Glomerular visceral epithelial cell (primary cell): ENCODE results near the gene SMAD3.

Experiments used
- DNase-seq: peaks from one replicate; pipeline ENCODE4 v3.0.0-alpha.2; 2016; ENCODE audit errors: extremely low spot score

The SMAD3 gene

GRCh38 chr15:67036775-67037555 lies 28.4 kb upstream of the SMAD3 start:
- no peak for DNase-seq

GRCh38 chr15:67037694-67038093 lies 27.7 kb upstream of the SMAD3 start:
- DNase-seq, result no peak

GRCh38 chr15:67038736-67039135 lies 26.7 kb upstream of the SMAD3 start:
- DNase-seq, result no peak

DNA sequence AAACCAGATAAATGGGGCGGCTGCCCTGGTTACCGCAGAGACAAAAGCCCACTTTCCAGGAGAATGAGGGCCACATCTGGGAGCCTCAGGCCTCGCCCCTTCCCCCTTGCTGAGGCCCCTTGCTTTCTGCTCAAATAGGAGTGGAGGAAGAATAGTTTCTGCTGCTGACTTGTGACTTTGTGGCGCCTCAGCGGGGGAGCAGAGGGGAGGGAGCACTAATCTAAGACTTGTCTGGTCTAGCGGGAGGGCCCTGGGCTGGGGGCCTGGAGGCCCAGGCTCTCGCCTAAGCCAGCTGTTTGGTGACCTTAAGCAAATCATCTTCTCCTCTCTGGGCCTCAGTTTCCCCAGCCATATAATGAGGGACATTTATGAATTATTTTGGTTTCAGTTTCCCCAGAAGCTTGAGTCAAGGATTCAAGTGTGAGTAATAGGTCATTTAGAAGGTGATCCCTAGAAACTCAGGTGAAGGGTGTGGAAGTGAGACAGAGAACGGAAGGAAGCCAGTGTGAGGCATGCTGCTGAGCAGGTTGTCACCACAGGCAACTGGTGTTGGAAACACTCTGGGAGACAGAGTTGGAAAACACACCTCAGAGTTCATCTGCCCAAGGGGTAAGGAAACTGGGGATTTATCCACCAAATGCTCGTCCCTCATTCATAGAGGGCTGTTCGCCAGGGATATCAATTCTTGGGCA lies 25.9 kb upstream of the SMAD3 start:
- no peak for DNase-seq

DNA sequence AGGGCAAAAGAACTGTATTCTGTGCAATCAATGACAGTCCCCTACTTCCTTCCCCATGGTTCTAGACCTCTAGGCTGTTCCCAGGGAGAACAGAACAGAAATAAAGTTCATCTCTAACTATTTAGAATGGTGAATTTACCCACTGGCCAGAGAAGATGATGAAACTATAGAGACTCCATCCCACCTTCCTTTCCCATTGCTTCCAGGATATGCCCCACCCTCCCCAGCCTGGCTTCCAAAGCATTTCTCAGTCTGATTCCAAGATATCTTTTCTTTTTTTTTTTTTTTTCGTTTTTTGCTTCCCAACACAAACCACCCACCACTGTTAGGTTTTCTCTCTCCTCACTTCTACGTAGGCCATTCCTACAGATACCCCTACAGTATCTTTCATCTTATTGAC lies 25.1 kb upstream of the SMAD3 start:
- DNase-seq, result no peak

DNA sequence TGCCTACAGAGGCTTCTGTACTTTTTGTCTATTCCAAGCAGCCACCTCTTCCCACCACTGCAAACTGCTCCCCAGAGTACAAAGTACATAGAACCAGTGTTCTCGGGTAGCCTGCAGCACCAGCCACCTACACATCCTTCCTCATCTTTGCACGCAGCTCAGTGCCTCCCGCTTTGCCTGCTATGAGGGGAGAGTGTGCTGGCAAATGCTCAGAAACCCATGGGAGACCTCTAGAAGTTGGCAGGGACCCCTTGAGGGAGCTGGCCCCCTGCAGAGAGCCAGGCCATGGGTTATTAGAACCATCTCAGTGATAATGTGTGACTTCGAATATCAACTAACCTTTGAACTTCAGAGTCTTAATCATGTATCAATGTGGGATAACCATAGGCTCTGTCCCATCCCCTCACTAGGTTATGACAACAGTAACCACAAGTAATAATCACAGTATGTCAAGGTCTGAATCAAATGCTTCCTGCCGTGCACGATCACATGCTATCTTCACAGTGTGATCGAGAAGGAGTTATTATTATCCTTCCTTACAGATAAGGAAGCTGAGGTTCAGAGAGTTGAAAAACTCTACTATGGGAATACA lies 22.8 kb upstream of the SMAD3 start:
- peak; percentile 26 for DNase-seq

DNA sequence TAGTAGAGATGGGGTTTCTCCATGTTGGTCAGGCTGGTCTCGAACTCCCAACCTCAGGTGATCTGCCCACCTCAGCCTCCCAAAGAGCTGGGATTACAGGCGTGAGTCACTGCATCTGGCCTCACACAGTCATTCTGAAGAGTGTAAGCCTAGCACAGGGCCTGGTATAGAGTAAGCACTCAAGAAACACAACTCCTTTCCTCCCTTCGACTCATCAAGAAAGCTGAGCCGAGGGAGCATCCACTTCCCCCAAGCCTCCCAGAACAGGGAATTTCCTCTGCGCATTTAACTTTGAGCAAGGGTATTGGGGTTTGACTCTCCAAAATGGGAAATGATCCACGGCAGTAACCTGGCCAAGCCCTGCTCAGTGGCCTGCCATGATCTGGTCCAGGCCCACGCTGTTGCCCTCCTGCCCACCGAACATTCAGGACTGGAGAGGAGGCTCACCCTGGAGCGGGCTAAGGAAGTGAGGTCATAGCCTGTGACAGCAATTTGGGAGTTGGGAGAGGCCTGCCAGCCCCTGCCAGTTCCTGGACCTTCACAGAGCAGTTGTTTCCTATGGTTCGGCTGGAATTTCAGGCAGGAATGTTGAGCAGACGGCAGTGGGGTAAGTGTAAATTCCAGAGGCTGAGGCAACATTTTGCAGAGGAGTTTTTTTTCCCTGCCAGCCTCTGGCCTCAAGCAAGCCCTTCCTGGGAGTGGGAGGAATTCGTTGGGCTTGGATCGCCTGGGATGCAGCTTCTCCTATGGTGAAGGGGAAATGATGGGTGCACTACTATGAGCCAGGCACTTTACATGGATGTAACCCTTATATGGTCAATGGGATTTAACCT lies 21.2 kb upstream of the SMAD3 start:
- DNase-seq, result peak; percentile 92

DNA sequence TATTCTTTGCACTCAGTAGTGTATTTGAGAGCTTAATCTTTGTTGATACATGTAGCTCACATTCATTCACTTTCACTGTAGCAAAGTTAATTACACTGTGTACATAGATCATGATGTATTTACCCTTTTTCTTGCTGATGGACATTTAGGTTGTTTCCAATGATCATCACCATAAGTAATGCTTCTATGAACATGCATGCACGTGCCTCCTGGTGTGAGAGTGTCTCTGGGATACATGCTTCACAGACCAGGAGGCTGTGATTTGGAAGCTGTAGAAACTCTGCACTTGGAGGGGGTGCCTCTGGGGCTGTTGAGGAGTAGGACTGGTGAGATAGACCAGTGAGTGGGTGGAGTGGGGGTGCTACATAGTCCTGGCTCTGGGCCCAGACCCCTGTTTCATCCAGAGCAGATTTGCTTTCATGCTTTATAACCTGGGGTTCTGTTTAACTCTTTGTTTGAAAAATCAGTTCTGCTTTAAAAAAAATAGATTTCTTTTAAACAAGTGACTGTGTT lies 18.2 kb upstream of the SMAD3 start:
- DNase-seq, result no peak

GRCh38 chr15:67048281-67049279 lies 16.8 kb upstream of the SMAD3 start:
- peak; percentile 90 for DNase-seq

- peak; percentile 92 for DNase-seq
These were observed 15.9 kb upstream of the SMAD3 start for GRCh38 chr15:67049351-67050044.

- peak; percentile 58 for DNase-seq
These were observed 15.3 kb upstream of the SMAD3 start for GRCh38 chr15:67050062-67050461.

DNA sequence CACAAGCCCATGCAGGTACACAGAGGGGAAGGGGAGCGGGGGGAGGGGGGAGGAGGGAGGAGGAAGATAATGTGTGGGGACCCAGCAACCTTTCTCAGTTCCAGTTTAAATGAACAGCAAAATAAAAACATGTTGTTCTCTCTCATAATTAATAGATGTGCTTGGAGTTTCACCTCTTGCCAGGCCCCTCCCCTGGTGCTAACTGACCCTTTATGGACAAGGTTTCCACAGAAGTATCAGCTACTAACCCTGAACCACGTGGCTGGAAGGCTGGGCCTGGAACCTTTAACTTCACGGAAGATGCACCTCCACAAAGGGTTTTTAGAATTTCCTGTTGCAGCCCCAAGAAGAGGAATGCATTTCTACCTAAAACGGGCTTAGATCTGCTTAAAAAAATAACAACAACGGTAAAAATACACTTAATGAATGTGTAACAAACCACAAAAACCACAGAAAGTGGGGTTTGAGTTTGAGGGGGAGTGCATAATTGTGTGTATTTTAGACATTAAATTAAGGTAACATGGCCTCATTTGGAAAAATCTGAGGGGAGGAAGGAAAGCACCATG lies 14.8 kb upstream of the SMAD3 start:
- no peak for DNase-seq

DNA sequence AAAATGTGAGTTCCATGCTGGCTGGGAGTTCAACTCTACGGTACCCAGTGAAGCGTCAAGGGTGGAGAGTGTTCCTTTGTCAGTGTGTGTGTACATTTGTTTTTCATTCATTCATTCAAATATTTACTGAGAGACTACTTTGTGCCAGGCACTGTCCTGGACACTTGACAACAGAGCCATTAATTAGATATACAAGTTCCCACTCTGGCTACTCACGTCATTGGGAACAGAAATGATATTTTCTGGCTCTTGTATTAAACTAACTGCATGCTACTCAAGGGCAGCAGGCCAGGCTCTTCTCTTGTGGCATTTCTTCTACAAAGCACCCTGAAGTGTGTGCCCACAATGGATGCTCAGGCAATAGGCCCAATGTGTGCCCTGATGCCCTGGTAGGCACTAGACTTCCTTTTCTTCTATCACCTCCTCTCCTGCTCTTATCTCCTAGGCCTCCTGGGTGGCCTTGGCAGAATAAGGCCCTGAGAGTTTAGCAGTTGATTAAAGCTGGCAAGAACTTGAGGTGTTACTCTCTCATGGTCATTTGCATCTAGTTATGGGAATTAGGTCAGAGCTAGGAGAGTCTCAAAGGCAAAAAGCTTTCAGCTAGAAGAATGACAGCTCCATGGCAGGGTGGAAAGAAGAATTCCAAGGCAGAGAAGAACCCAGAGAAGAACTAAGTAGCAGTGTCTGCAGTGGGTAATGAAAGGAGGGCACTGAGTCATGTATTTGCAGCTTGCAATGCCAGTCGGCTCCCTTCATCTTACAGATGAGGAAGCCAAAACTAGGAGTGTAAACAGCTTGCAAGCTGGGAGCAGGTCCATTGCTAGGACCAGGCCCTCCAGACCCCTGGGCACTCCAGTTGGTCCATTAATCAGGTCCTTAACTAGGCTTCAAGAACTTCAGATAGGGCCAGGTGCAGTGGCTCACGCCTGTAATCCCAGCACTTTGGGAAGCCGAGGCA lies 14.0 kb upstream of the SMAD3 start:
- no peak for DNase-seq

DNA sequence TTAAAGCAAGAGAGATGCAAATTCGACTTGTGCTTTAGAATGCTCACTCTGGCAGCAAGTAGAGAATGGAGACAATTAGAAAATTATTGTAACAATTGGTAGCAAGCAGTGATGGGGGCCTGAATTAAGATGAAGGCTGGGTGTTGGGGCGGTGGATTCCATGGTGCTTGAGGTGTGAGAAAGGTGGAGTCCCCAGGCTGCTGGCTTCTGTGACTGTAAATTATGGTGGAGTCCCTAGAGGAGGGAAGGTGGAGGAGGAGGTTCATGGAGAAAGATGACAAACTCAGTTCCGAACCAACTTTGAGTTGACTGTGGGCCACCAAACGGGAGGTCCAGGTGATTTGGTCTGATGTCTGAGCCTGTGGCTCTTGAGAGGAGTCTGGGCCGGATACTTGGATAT lies 10.7 kb upstream of the SMAD3 start:
- no peak for DNase-seq

GRCh38 chr15:67059127-67059553 lies 6.3 kb upstream of the SMAD3 start:
- DNase-seq, result no peak

DNA sequence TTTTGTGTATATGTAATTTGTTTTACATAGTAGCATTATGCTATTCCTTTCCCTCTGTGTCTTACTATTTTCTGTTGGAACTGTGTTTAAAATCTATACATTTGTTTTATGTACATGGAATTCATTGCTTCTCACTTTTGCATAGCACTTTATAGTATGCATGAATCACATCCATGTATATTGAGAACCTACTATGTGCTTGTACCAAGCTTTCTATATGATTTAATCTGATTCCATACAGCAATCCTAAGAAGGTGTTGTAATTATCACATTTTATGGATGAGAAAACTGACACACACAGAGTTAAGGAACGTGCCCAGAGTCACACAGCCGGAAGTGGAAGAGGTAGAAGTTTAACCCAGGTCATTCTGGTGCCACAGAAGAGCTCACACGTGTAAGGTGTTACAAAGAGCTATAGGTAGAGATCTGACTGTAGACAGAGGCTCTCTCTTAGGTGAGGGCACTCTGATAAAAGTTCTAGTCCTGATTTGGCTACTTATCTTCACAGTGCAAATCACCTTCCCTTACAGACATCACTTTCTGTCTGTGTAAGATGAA lies 3.5 kb upstream of the SMAD3 start:
- no peak for DNase-seq

DNA sequence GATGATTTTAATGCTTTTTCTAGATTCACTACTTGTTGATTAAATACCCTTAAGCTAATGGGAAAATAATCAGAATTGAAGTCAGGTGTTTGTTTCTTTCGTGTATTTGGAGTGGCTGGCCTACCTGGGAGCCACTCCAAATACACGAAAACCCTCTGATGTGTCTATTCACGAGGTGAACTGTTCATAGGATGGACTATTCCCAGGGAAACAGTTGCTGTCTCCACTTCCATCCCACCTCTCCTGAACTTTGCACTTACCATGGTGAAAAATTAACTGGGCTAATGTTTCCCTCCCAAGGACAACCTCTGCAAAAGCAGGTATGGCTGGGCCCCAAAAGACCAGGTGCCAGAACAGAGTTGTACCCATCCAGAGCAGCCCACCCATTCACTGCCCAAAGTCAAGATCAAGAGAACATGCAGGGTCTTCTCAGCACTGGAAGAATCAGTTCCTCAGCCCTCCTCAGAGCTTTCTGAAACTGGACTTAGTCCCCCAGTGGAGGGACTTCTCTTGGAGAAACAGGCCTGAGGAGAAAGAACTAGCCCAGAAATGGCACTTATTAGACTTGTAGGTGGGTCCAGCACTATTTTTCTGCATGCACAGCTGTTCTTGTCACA lies 2.9 kb upstream of the SMAD3 start:
- DNase-seq, result no peak
